ENCODE data around the gene MLH1. TPM values are rescaled to one million over a fixed set of nuclear protein-coding genes. Genes with fewer than 3 reads are reported as not detected.
A peak's percentile ranks its signal among the peaks of the same experiment; 100 is the strongest.

Gene MLH1
- polyA plus RNA-seq, 1 experiment, result 38.2 TPM

GRCh38 chr3:36991147-36991546 is 2.2 kb upstream of the MLH1 start:
- H3K9me3 ChIP-seq (ENCODE audit: control insufficient read depth, insufficient read depth, low read length), result no peaks in the 10 kb centered on the region; the same call in 1 of the 2 replicates
- H3K27ac ChIP-seq (ENCODE audit: low read depth, low read length), result no peak overlapping the region
- POLR2A ChIA-PET, result no interaction called here
- no peak for DNase-seq (ENCODE audit: low read depth, low spot score)
- peak overlapping the region; percentile 91 for H3K4me3 ChIP-seq (ENCODE audit: low read depth, low read length)
- CTCF ChIA-PET, result interaction anchor here (0.8 to 3.5 kb wide), 3 partner anchors 11 to 1530 kb away, joined by 3 to 22 read pairs (median 3); no protein-coding TSS in a partner anchor
- no peak for TF ChIP-seq CTCF (IDR thresholded peaks at IDR 0.05; ENCODE audit: low read depth, low read length)
- no peaks in the 10 kb centered on the region for H3K27me3 ChIP-seq (ENCODE audit: control insufficient read depth, insufficient read depth, low read length)

- H3K9me3 ChIP-seq (ENCODE audit: control insufficient read depth, insufficient read depth, low read length), result no peaks in the 10 kb centered on the region; the same call in 1 of the 2 replicates
- H3K4me3 ChIP-seq (ENCODE audit: low read depth, low read length), result peak overlapping the region; percentile 91
- POLR2A ChIA-PET, result interaction anchor here (0.7 to 1.2 kb wide), 3 partner anchors 9 to 299 kb away, joined by 3 to 6 read pairs (median 4); no protein-coding TSS in a partner anchor
- peak; percentile 15 for DNase-seq (ENCODE audit: low read depth, low spot score)
- no peaks in the 10 kb centered on the region for H3K27me3 ChIP-seq (ENCODE audit: control insufficient read depth, insufficient read depth, low read length)
- H3K27ac ChIP-seq (ENCODE audit: low read depth, low read length), result peak overlapping the region; percentile 99
- CTCF ChIA-PET, result interaction anchor here (0.6 to 3.5 kb wide), 7 partner anchors 12 to 1529 kb away, joined by 3 to 22 read pairs (median 3); no protein-coding TSS in a partner anchor
- no peak for TF ChIP-seq CTCF (IDR thresholded peaks at IDR 0.05; ENCODE audit: low read depth, low read length)
Measured at GRCh38 chr3:36991923-36992805, 1.2 kb upstream of the MLH1 start.

GRCh38 chr3:36992806-36993325 is 452 bp upstream of the MLH1 start, which contains the start of gene EPM2AIP1:
TSS of gene EPM2AIP1 (minus strand) at chr3:36993131. CDS start at chr3:36993077, 54 bp downstream.
- DNase-seq (ENCODE audit: low read depth, low spot score), result no peak
- Histone ChIP-seq H3K27ac (ENCODE audit: low read depth, low read length) (peak within 1 kb of the TSS; percentile 99), H3K9me3 (ENCODE audit: control insufficient read depth, insufficient read depth, low read length) (no peaks in the 10 kb centered on the region; the same call in 1 of the 2 replicates), H3K4me3 (ENCODE audit: low read depth, low read length) (peak within 1 kb of the TSS; percentile 91), H3K27me3 (ENCODE audit: control insufficient read depth, insufficient read depth, low read length) (no peaks in the 10 kb centered on the region)
- no peak; the same call in none of the 2 replicates for TF ChIP-seq CTCF (IDR thresholded peaks at IDR 0.05; ENCODE audit: low read depth, low read length)
- ChIA-PET CTCF (interaction anchor here (0.6 to 3.5 kb wide), 6 partner anchors 34 to 975 kb away, joined by 3 to 22 read pairs (median 4); no protein-coding TSS in a partner anchor), POLR2A (interaction anchor here (0.7 to 1.2 kb wide), 5 partner anchors 10 to 298 kb away, joined by 3 to 6 read pairs (median 3); no protein-coding TSS in a partner anchor)

GRCh38 chr3:37014620-37015019 is 21.3 kb downstream of the MLH1 start:
- CTCF ChIA-PET, result no interaction called here
- H3K27ac ChIP-seq (ENCODE audit: low read depth, low read length), result no peak overlapping the region
- POLR2A ChIA-PET, result interaction anchor here (0.6 kb wide), 1 partner anchor 13 kb away, joined by 6 read pairs; no protein-coding TSS in a partner anchor
- no peaks in the 10 kb centered on the region for H3K27me3 ChIP-seq (ENCODE audit: control insufficient read depth, insufficient read depth, low read length)
- DNase-seq (ENCODE audit: low read depth, low spot score), result no peak
- no peaks in the 10 kb centered on the region for H3K9me3 ChIP-seq (ENCODE audit: control insufficient read depth, insufficient read depth, low read length)
- no peak for TF ChIP-seq CTCF (IDR thresholded peaks at IDR 0.05; ENCODE audit: low read depth, low read length)
- no peak overlapping the region for H3K4me3 ChIP-seq (ENCODE audit: low read depth, low read length)

All from AG04450 (cell line).